ENCODE measurements around the gene UTS2. TPM values are rescaled to one million over a fixed set of nuclear protein-coding genes. Genes with fewer than 3 reads are reported as not detected.

The UTS2 gene, protein sequence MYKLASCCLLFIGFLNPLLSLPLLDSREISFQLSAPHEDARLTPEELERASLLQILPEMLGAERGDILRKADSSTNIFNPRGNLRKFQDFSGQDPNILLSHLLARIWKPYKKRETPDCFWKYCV
- not detected in 2 replicates for total RNA-seq

DNA sequence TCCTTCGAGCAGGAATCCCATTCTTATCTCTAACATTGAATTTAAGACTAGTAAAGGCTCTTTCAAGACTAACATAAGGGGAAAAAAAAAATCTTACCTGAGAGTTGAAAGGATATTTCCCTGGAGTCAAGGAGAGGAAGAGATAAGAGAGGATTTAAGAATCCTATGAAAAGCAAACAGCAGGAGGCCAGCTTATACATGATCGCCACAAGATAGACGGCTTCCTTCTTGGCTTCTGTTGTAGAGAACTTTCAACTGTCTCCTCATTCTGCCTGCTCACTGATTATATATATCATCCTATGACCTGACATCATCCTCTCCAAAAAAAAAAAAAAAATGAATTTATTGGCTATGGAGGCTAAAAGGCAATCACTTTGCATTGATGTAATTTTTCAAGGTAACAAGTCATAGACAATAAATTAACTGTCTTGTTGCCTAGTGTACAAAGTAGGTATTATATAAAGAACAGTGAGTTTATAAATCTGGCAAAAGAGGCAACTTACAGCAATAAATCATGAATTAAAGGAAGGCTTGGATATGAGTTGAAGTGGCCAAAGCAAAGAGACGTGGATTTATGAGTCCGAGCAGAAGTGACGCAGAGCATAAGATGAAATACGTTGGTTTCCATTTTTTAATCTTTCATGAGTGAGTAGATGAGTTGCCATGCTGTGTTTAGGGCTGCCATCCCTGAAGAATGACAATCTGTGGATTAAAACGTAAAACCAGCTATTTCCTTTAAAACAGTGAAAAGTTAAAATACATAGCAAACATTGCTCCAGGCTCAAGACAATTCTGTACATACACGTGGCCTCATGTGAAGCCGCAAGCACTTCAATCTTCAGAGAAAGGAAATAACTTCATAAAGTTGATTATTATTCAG is at the start of gene UTS2:
TSS of gene UTS2 (minus strand) at position 262 of the 880 bp plus-strand sequence. CDS start at position 200, 62 bp downstream.
- H3K4me3 ChIP-seq (ENCODE audit: low read depth, low read length): no peak within 1 kb of the TSS
- TF ChIP-seq, protein P1, sequence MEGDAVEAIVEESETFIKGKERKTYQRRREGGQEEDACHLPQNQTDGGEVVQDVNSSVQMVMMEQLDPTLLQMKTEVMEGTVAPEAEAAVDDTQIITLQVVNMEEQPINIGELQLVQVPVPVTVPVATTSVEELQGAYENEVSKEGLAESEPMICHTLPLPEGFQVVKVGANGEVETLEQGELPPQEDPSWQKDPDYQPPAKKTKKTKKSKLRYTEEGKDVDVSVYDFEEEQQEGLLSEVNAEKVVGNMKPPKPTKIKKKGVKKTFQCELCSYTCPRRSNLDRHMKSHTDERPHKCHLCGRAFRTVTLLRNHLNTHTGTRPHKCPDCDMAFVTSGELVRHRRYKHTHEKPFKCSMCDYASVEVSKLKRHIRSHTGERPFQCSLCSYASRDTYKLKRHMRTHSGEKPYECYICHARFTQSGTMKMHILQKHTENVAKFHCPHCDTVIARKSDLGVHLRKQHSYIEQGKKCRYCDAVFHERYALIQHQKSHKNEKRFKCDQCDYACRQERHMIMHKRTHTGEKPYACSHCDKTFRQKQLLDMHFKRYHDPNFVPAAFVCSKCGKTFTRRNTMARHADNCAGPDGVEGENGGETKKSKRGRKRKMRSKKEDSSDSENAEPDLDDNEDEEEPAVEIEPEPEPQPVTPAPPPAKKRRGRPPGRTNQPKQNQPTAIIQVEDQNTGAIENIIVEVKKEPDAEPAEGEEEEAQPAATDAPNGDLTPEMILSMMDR (conservative IDR thresholded peaks at IDR 0.05; ENCODE audit: low read depth, low read length): no peak
- DNase-seq (ENCODE audit: low read depth): no peak

DNA sequence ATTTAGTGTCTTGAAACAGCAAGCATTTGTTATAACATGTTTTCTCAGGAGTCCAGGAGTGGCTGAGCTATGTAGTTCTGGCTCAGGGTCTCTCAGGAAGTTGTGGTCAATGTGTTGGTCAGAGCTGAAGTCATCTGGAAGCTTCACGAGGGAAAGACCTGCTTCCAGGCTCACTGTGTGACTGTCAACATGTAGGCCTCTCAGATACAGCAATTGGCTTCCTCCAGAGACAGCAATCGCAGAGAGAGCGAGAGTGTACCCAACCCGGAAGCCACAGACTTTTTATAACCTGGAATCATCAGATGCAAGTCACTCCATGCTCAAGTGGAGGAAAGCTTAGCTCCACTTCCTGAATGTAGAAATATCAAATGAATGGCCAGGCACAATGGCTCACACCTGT is 46.9 kb upstream of the UTS2 start:
- TF ChIP-seq, protein P1 (conservative IDR thresholded peaks at IDR 0.05; ENCODE audit: low read depth, low read length): no peak
- DNase-seq (ENCODE audit: low read depth): no peak
- no peak overlapping the region for H3K4me3 ChIP-seq (ENCODE audit: low read depth, low read length)

DNA sequence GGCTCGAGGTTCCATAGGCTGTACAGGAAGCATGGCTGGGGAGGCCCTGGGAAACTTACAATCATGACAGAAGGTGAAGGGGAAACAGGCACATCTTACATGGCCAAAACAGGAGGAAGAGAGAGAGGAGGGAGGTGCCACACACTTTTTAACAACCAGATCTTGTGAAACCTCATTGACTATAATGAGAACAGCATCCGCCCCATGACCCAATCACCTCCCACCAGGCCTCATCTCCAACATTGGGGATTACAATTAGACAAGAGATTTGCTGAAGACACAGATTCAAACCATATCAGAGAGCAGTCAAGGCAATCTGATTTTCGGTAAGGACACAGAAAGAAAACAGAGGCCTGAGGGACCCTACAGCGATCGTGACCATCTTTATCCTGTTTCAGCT is 46.1 kb upstream of the UTS2 start:
- no peak overlapping the region for H3K4me3 ChIP-seq (ENCODE audit: low read depth, low read length)
- DNase-seq (ENCODE audit: low read depth): no peak
- TF ChIP-seq, protein P1 (conservative IDR thresholded peaks at IDR 0.05; ENCODE audit: low read depth, low read length): no peak

DNA sequence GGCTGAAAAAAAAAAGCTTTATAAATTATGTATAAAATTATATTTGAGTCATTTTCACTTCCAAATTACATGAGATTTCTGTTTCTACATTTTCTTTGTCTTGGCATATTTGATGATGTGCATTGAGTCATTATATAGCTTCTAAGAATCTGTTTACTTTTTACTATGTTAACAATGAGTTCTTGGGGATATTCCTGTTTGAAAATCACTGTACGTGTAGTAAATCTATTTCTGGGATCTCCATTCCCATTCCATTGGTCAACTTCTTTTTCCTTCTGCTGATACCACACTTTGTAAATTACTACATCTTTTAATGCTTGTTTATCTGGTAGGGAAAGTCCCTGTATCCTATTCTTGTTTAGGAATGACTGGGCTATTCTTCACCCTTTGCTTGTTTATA is 44.1 kb upstream of the UTS2 start:
- TF ChIP-seq, protein P1 (conservative IDR thresholded peaks at IDR 0.05; ENCODE audit: low read depth, low read length): no peak
- no peak overlapping the region for H3K4me3 ChIP-seq (ENCODE audit: low read depth, low read length)
- no peak for DNase-seq (ENCODE audit: low read depth)

DNA sequence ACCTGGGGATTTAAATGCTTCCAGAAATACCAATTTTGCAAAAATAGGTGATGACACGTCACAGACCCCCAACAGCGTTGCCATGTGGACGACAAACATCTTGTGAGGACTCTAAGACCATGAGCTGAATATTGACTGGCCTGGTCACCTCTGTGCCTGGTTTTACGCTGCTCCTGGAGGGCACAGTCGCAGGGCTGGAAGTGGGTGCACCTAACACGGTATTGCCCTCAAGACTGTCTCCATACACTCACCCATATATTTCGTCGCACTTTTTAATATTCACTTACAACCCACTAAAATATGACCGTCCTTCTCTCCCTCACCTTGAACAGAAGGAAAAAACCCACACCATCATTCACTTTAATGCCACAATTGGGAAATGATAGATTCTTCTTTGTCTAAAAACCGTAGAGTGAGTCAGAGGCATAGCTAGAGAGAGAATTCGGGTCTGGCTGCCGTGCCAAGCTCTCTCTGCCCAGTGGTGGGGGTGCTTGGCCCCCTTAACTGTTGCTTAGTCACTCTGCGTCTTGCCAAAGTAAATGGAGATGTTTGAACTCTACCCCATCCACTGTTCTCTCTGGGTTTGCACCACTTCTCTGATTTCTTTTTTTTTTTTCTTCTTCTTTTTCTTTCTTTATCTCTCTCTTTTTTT is 40.8 kb upstream of the UTS2 start:
- no peak for DNase-seq (ENCODE audit: low read depth)
- TF ChIP-seq, protein P1 (conservative IDR thresholded peaks at IDR 0.05; ENCODE audit: low read depth, low read length): no peak
- no peak overlapping the region for H3K4me3 ChIP-seq (ENCODE audit: low read depth, low read length)

DNA sequence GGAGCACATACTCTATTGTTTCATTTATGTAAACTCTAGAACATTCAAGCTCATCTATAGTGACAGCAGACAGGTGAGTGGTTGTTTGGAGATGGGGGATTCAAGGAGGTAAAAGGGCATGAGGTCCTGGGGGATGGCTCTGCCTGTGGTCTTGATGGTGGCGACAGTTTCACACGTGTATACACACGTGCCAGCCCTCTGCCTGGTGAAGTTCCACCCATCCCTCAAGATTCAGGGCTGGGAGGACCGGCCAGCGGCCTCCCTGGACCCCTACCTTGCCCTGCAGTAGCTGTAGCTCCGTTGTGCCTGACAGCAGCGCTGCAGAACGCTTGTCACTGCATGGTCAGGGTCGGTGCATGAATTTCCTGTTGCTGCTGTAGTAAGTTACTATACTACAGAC is 38.9 kb upstream of the UTS2 start:
- TF ChIP-seq, protein P1 (conservative IDR thresholded peaks at IDR 0.05; ENCODE audit: low read depth, low read length): no peak
- DNase-seq (ENCODE audit: low read depth): no peak
- H3K4me3 ChIP-seq (ENCODE audit: low read depth, low read length): no peak overlapping the region
